ENCODE data around the gene CADPS.
A peak's percentile ranks its signal among the peaks of the same experiment; 100 is the strongest.

Gene CADPS

GRCh38 chr3:62875558-62876002 lies 364 bp upstream of the CADPS start:
- Histone ChIP-seq H3K9ac (ENCODE audit: low read depth in 1 of 2, low read length in 2 of 2) (no peak overlapping the region), H3K4me3 (ENCODE audit: low read length in 2 of 2) (peak overlapping the region; percentile 29 to 39), H3K36me3 (ENCODE audit: control insufficient read depth in 2 of 2, insufficient read depth in 2 of 2, low read length in 2 of 2) (no peaks in the 10 kb centered on the region), H3K4me1 (ENCODE audit: control insufficient read depth in 2 of 2, insufficient read depth in 2 of 2, low read length in 2 of 2) (peaks cover 0 to 2% of the 10 kb centered on the region in 2 donors), H3K9me3 (ENCODE audit: control insufficient read depth in 2 of 2, low read length in 2 of 2) (no peaks in the 10 kb centered on the region), H3K27me3 (ENCODE audit: control insufficient read depth in 2 of 2, insufficient read depth in 2 of 2, low read length in 2 of 2) (peaks cover 10 to 11% of the 10 kb centered on the region in 2 donors), H3K27ac (ENCODE audit: low read depth in 2 of 2, low read length in 2 of 2) (no peak overlapping the region)

- H3K9ac ChIP-seq (ENCODE audit: low read depth in 1 of 2, low read length in 2 of 2): peak overlapping the region in 1 of 2 donors; percentile 58
- no peaks in the 10 kb centered on the region for H3K9me3 ChIP-seq (ENCODE audit: control insufficient read depth in 2 of 2, low read length in 2 of 2)
- H3K27ac ChIP-seq (ENCODE audit: low read depth in 2 of 2, low read length in 2 of 2): peak overlapping the region; percentile 12 to 30
- H3K4me1 ChIP-seq (ENCODE audit: control insufficient read depth in 2 of 2, insufficient read depth in 2 of 2, low read length in 2 of 2): peaks cover 0 to 2% of the 10 kb centered on the region in 2 donors
- no peaks in the 10 kb centered on the region for H3K36me3 ChIP-seq (ENCODE audit: control insufficient read depth in 2 of 2, insufficient read depth in 2 of 2, low read length in 2 of 2)
- H3K4me3 ChIP-seq (ENCODE audit: low read length in 2 of 2): peak overlapping the region; percentile 72 to 78
- peaks cover 10 to 11% of the 10 kb centered on the region in 2 donors for H3K27me3 ChIP-seq (ENCODE audit: control insufficient read depth in 2 of 2, insufficient read depth in 2 of 2, low read length in 2 of 2)
Measured at GRCh38 chr3:62873761-62874710, 1.2 kb downstream of the CADPS start.

DNA sequence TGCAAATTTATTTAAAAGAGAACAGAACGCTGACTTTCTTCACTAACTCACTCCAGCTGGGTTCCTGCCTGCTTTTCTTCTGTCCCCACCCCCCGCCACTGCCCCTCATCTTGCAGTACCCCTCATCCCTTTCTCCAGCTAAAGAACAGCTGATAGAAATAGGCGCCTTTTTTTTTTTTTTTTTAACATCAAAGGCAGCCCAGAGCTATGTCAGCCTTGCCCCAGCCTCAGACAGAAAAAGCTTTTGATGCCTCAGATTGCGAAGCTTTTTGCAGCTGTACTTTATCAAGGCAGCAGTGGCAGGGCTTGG lies 1.8 kb downstream of the CADPS start:
- no peaks in the 10 kb centered on the region for H3K36me3 ChIP-seq (ENCODE audit: control insufficient read depth in 2 of 2, insufficient read depth in 2 of 2, low read length in 2 of 2)
- H3K4me1 ChIP-seq (ENCODE audit: control insufficient read depth in 2 of 2, insufficient read depth in 2 of 2, low read length in 2 of 2): peaks cover 0 to 2% of the 10 kb centered on the region in 2 donors
- H3K9me3 ChIP-seq (ENCODE audit: control insufficient read depth in 2 of 2, low read length in 2 of 2): no peaks in the 10 kb centered on the region
- peak overlapping the region in 1 of 2 donors; percentile 30 for H3K27ac ChIP-seq (ENCODE audit: low read depth in 2 of 2, low read length in 2 of 2)
- no peak overlapping the region for H3K9ac ChIP-seq (ENCODE audit: low read depth in 1 of 2, low read length in 2 of 2)
- H3K27me3 ChIP-seq (ENCODE audit: control insufficient read depth in 2 of 2, insufficient read depth in 2 of 2, low read length in 2 of 2): peaks cover 10 to 11% of the 10 kb centered on the region in 2 donors
- peak overlapping the region; percentile 72 to 78 for H3K4me3 ChIP-seq (ENCODE audit: low read length in 2 of 2)

DNA sequence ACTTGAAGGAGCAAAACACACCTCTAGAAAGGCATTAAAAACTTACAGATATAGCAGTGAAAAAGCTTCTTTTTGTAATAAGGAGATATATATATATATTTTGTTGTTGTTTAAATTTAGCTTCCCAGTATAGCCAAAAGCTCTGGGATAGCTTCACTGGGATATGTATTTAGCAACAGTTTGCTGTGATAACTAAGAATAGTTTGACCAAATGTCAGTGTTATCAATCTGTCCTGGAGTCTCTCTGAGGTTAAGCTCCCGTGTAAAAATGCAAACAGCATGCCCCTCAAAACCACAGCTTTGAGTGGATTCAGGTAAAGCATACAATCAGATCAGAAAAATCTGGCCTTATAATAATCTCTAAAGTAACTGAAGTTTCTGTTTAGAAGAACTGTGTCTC lies 2.9 kb downstream of the CADPS start:
- H3K4me1 ChIP-seq (ENCODE audit: control insufficient read depth in 2 of 2, insufficient read depth in 2 of 2, low read length in 2 of 2): peaks cover 0 to 2% of the 10 kb centered on the region in 2 donors
- H3K36me3 ChIP-seq (ENCODE audit: control insufficient read depth in 2 of 2, insufficient read depth in 2 of 2, low read length in 2 of 2): no peaks in the 10 kb centered on the region
- H3K27ac ChIP-seq (ENCODE audit: low read depth in 2 of 2, low read length in 2 of 2): no peak overlapping the region
- peaks cover 8 to 11% of the 10 kb centered on the region in 2 donors for H3K27me3 ChIP-seq (ENCODE audit: control insufficient read depth in 2 of 2, insufficient read depth in 2 of 2, low read length in 2 of 2)
- H3K4me3 ChIP-seq (ENCODE audit: low read length in 2 of 2): no peak overlapping the region
- no peak overlapping the region for H3K9ac ChIP-seq (ENCODE audit: low read depth in 1 of 2, low read length in 2 of 2)
- H3K9me3 ChIP-seq (ENCODE audit: control insufficient read depth in 2 of 2, low read length in 2 of 2): no peaks in the 10 kb centered on the region

DNA sequence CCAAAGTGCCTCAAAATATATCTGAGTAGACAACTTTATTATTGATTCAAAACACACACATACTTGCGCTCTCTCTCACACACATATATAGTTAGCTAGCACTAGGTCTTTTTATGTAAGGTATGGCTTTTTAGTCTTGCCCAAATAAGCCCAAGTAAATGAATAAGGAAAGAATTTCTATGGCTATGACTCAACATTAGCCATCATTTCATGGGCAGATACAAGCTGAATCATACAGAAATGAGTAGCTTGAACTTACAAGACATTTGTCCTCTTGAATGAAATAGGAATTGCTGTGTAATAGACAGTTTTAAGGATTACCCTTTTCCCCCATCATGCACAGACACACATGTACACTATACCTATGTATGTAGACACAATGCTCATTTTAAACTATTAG lies 4.9 kb downstream of the CADPS start:
- H3K27me3 ChIP-seq (ENCODE audit: control insufficient read depth in 2 of 2, insufficient read depth in 2 of 2, low read length in 2 of 2): peaks cover 2 to 4% of the 10 kb centered on the region in 2 donors
- H3K27ac ChIP-seq (ENCODE audit: low read depth in 2 of 2, low read length in 2 of 2): no peak overlapping the region
- no peak overlapping the region for H3K4me3 ChIP-seq (ENCODE audit: low read length in 2 of 2)
- peaks cover 0 to 2% of the 10 kb centered on the region in 2 donors for H3K4me1 ChIP-seq (ENCODE audit: control insufficient read depth in 2 of 2, insufficient read depth in 2 of 2, low read length in 2 of 2)
- H3K9me3 ChIP-seq (ENCODE audit: control insufficient read depth in 2 of 2, low read length in 2 of 2): no peaks in the 10 kb centered on the region
- no peak overlapping the region for H3K9ac ChIP-seq (ENCODE audit: low read depth in 1 of 2, low read length in 2 of 2)
- no peaks in the 10 kb centered on the region for H3K36me3 ChIP-seq (ENCODE audit: control insufficient read depth in 2 of 2, insufficient read depth in 2 of 2, low read length in 2 of 2)

- H3K9me3 ChIP-seq (ENCODE audit: control insufficient read depth in 2 of 2, low read length in 2 of 2): no peaks in the 10 kb centered on the region
- H3K36me3 ChIP-seq (ENCODE audit: control insufficient read depth in 2 of 2, insufficient read depth in 2 of 2, low read length in 2 of 2): no peaks in the 10 kb centered on the region
- H3K27me3 ChIP-seq (ENCODE audit: control insufficient read depth in 2 of 2, insufficient read depth in 2 of 2, low read length in 2 of 2): no peaks in the 10 kb centered on the region
- H3K9ac ChIP-seq (ENCODE audit: low read depth in 1 of 2, low read length in 2 of 2): no peak overlapping the region
- H3K4me3 ChIP-seq (ENCODE audit: low read length in 2 of 2): no peak overlapping the region
- H3K4me1 ChIP-seq (ENCODE audit: control insufficient read depth in 2 of 2, insufficient read depth in 2 of 2, low read length in 2 of 2): no peaks in the 10 kb centered on the region
- H3K27ac ChIP-seq (ENCODE audit: low read depth in 2 of 2, low read length in 2 of 2): no peak overlapping the region
Measured at GRCh38 chr3:62863648-62864047, 11.6 kb downstream of the CADPS start.

DNA sequence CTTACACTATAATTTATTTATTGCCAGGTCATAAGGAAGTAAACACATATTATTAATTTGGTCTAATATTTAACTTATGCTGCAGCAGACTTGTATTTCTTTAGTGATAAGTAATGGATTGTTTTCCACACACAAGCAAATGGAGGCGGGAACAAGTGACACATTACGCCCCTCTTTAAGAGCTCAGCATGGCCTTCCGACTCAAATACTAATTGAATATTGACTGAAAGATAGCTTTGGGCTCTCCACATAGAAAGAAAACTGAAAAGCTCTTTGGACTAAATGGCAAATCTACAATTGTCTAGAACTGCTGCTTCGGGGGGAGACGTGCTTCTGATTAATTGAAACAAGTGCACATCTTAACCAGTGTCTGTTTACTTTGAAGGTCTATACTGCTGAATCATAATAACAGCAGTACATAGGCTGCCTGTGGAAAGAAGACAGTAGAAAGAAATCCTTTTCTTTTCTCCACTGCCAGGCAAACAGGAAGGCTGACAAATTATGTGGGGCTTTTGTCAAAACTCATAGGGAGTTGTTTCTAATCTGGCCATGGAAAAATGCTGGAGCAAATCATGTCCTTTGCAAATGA lies 15.9 kb downstream of the CADPS start:
- H3K9ac ChIP-seq (ENCODE audit: low read depth in 1 of 2, low read length in 2 of 2): no peak overlapping the region
- no peaks in the 10 kb centered on the region for H3K27me3 ChIP-seq (ENCODE audit: control insufficient read depth in 2 of 2, insufficient read depth in 2 of 2, low read length in 2 of 2)
- H3K36me3 ChIP-seq (ENCODE audit: control insufficient read depth in 2 of 2, insufficient read depth in 2 of 2, low read length in 2 of 2): no peaks in the 10 kb centered on the region
- no peak overlapping the region for H3K4me3 ChIP-seq (ENCODE audit: low read length in 2 of 2)
- H3K27ac ChIP-seq (ENCODE audit: low read depth in 2 of 2, low read length in 2 of 2): no peak overlapping the region
- no peaks in the 10 kb centered on the region for H3K4me1 ChIP-seq (ENCODE audit: control insufficient read depth in 2 of 2, insufficient read depth in 2 of 2, low read length in 2 of 2)
- no peaks in the 10 kb centered on the region for H3K9me3 ChIP-seq (ENCODE audit: control insufficient read depth in 2 of 2, low read length in 2 of 2)

DNA sequence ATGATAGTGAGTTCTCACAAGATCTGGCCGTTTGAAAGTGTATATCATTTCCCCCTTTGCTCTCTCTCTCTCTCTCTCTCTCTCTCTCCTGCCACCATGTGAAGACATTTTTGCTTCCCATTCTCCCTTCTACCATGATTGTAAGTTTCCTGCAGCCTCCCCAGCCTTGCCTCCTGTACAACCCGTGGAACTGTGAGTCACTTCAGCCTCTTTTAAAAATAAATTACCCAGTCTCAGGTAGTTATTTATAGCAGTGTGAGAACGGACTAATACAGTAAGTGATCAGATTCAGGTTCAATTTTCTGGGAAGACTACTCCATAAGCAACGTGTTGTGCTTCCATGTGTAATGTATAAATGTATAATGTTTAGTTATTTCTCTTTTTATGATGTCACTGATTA lies 29.2 kb downstream of the CADPS start:
- no peaks in the 10 kb centered on the region for H3K4me1 ChIP-seq (ENCODE audit: control insufficient read depth in 2 of 2, insufficient read depth in 2 of 2, low read length in 2 of 2)
- no peaks in the 10 kb centered on the region for H3K9me3 ChIP-seq (ENCODE audit: control insufficient read depth in 2 of 2, low read length in 2 of 2)
- H3K27ac ChIP-seq (ENCODE audit: low read depth in 2 of 2, low read length in 2 of 2): no peak overlapping the region
- no peaks in the 10 kb centered on the region for H3K27me3 ChIP-seq (ENCODE audit: control insufficient read depth in 2 of 2, insufficient read depth in 2 of 2, low read length in 2 of 2)
- H3K4me3 ChIP-seq (ENCODE audit: low read length in 2 of 2): no peak overlapping the region
- H3K36me3 ChIP-seq (ENCODE audit: control insufficient read depth in 2 of 2, insufficient read depth in 2 of 2, low read length in 2 of 2): no peaks in the 10 kb centered on the region
- no peak overlapping the region for H3K9ac ChIP-seq (ENCODE audit: low read depth in 1 of 2, low read length in 2 of 2)

- no peak overlapping the region for H3K4me3 ChIP-seq (ENCODE audit: low read length in 2 of 2)
- no peak overlapping the region for H3K27ac ChIP-seq (ENCODE audit: low read depth in 2 of 2, low read length in 2 of 2)
- no peaks in the 10 kb centered on the region for H3K27me3 ChIP-seq (ENCODE audit: control insufficient read depth in 2 of 2, insufficient read depth in 2 of 2, low read length in 2 of 2)
- no peaks in the 10 kb centered on the region for H3K4me1 ChIP-seq (ENCODE audit: control insufficient read depth in 2 of 2, insufficient read depth in 2 of 2, low read length in 2 of 2)
- no peak overlapping the region for H3K9ac ChIP-seq (ENCODE audit: low read depth in 1 of 2, low read length in 2 of 2)
- H3K9me3 ChIP-seq (ENCODE audit: control insufficient read depth in 2 of 2, low read length in 2 of 2): no peaks in the 10 kb centered on the region
- no peaks in the 10 kb centered on the region for H3K36me3 ChIP-seq (ENCODE audit: control insufficient read depth in 2 of 2, insufficient read depth in 2 of 2, low read length in 2 of 2)
Measured at GRCh38 chr3:62843508-62843907, 31.7 kb downstream of the CADPS start.

- Histone ChIP-seq H3K4me3 (ENCODE audit: low read length in 2 of 2) (no peak overlapping the region), H3K27me3 (ENCODE audit: control insufficient read depth in 2 of 2, insufficient read depth in 2 of 2, low read length in 2 of 2) (no peaks in the 10 kb centered on the region), H3K9ac (ENCODE audit: low read depth in 1 of 2, low read length in 2 of 2) (no peak overlapping the region), H3K27ac (ENCODE audit: low read depth in 2 of 2, low read length in 2 of 2) (no peak overlapping the region), H3K4me1 (ENCODE audit: control insufficient read depth in 2 of 2, insufficient read depth in 2 of 2, low read length in 2 of 2) (no peaks in the 10 kb centered on the region), H3K36me3 (ENCODE audit: control insufficient read depth in 2 of 2, insufficient read depth in 2 of 2, low read length in 2 of 2) (no peaks in the 10 kb centered on the region), H3K9me3 (ENCODE audit: control insufficient read depth in 2 of 2, low read length in 2 of 2) (no peaks in the 10 kb centered on the region)
Measured at GRCh38 chr3:62839748-62840147, 35.5 kb downstream of the CADPS start.
